Neural cell (in vitro differentiated cells): ENCODE data around the gene CNTNAP5. TPM values are rescaled to one million over a fixed set of nuclear protein-coding genes. Genes with fewer than 3 reads are reported as not detected.

Experiments
- H2AFZ ChIP-seq: fragments of 200-600, 300-800 bp; sonication (generic), shearing (Covaris generic); 2 replicates; pipeline ENCODE4 v1.6.0; 2014; ENCODE audit warnings: low read depth, mild to moderate bottlenecking, antibody characterized with exemption, low read length, moderate library complexity
- H3F3A ChIP-seq: fragments of 200-600 bp; shearing (Covaris generic); 2 replicates; pipeline ENCODE4 v1.6.1; 2016; ENCODE audit warnings: mild to moderate bottlenecking, moderate library complexity, mixed read lengths, antibody characterized with exemption, low read length; ENCODE audit not compliant: insufficient read depth, poor library complexity, severe bottlenecking
- H3K27ac ChIP-seq: fragments of 200-600, 300-800 bp; sonication (generic), shearing (Covaris generic); 2 replicates; pipeline ENCODE4 v1.5.1; 2014; ENCODE audit warnings: mild to moderate bottlenecking, low read length, moderate library complexity
- H3K27me3 ChIP-seq: fragments of 300-800, 200-600 bp; sonication (generic), shearing (Covaris generic); 2 replicates; pipeline ENCODE4 v1.6.0; 2014; ENCODE audit warnings: mild to moderate bottlenecking, low read depth, low read length, moderate library complexity; ENCODE audit not compliant: insufficient read depth
- H3K36me3 ChIP-seq: fragments of 300-800, 200-600 bp; sonication (generic), shearing (Covaris generic); 2 replicates; pipeline ENCODE4 v1.5.1; 2014; ENCODE audit warnings: mild to moderate bottlenecking, antibody characterized with exemption, low read length, moderate library complexity; ENCODE audit not compliant: insufficient read depth
- H3K4me2 ChIP-seq: fragments of 300-800, 200-600 bp; sonication (generic), shearing (Covaris generic); 2 replicates; pipeline ENCODE4 v1.6.0; 2014; ENCODE audit warnings: mild to moderate bottlenecking, low read length
- H3K4me3 ChIP-seq: fragments of 300-800, 200-600 bp; sonication (generic), shearing (Covaris generic); 2 replicates; pipeline ENCODE4 v1.5.1; 2014; ENCODE audit warnings: mild to moderate bottlenecking, low read length, moderate library complexity
- H3K79me2 ChIP-seq: fragments of 200-600 bp; shearing (Covaris generic); replicated peaks from 2 replicates; pipeline ENCODE4 v1.6.0; 2014; ENCODE audit warnings: mild to moderate bottlenecking, low read length, moderate library complexity; ENCODE audit not compliant: insufficient read depth
- H3K9ac ChIP-seq: fragments of 300-800, 200-600 bp; sonication (generic), shearing (Covaris generic); 2 replicates; pipeline ENCODE4 v1.6.1; 2016; ENCODE audit warnings: mild to moderate bottlenecking, low read length, mixed read lengths
- H3K9me2 ChIP-seq: fragments of 200-600 bp; shearing (Covaris generic); 2 replicates; pipeline ENCODE4 v1.6.1; 2016; ENCODE audit warnings: mild to moderate bottlenecking, low read length, mixed read lengths; ENCODE audit not compliant: insufficient read depth
- H3K9me3 ChIP-seq: fragments of 200-600, 300-800 bp; sonication (generic), shearing (Covaris generic); 2 replicates; pipeline ENCODE4 v1.6.1; 2016; ENCODE audit warnings: mild to moderate bottlenecking, mixed run types, low read length, moderate library complexity, mixed read lengths
- H4K20me1 ChIP-seq: fragments of 200-600 bp; shearing (Covaris generic); 2 replicates; pipeline ENCODE4 v1.6.1; 2016; ENCODE audit warnings: mild to moderate bottlenecking, mixed run types; ENCODE audit not compliant: insufficient read depth
- EP300 ChIP-seq: fragments of 450-650 bp; conservative IDR thresholded peaks from 2 replicates; pipeline ENCODE4 v1.6.1; 2014; ENCODE audit warnings: antibody characterized with exemption, mild to moderate bottlenecking, moderate library complexity; ENCODE audit not compliant: poor library complexity, severe bottlenecking
- EZH2 ChIP-seq: fragments of 200-600, 300-800 bp; shearing (Covaris generic), sonication (generic); IDR thresholded peaks from 2 replicates; pipeline ENCODE4 v1.6.1; 2014; ENCODE audit warnings: antibody characterized with exemption, low read length, borderline replicate concordance, mild to moderate bottlenecking; ENCODE audit not compliant: insufficient read depth, poor library complexity, severe bottlenecking
- MXI1 ChIP-seq: fragments of 450-650 bp; conservative IDR thresholded peaks from 2 replicates; pipeline ENCODE4 v1.6.1; 2014; ENCODE audit warnings: antibody characterized with exemption, mild to moderate bottlenecking; ENCODE audit not compliant: poor library complexity, severe bottlenecking
- POLR2AphosphoS5 ChIP-seq: IDR thresholded peaks from 2 replicates; pipeline ENCODE4 v1.6.1; 2012
- RAD21 ChIP-seq: fragments of 450-650 bp; conservative IDR thresholded peaks from 2 replicates; pipeline ENCODE4 v1.6.1; 2014; ENCODE audit warnings: antibody characterized with exemption, mild to moderate bottlenecking, moderate library complexity
- REST ChIP-seq: IDR thresholded peaks from 2 replicates; pipeline ENCODE4 v1.6.1; 2012; ENCODE audit warnings: borderline replicate concordance
- SMC3 ChIP-seq: fragments of 450-650 bp; conservative IDR thresholded peaks from 2 replicates; pipeline ENCODE4 v1.6.1; 2014; ENCODE audit warnings: antibody characterized with exemption, mild to moderate bottlenecking, moderate library complexity; ENCODE audit not compliant: poor library complexity
- TAF1 ChIP-seq: IDR thresholded peaks from 2 replicates; pipeline ENCODE4 v1.6.1; 2012; ENCODE audit warnings: low read depth
- polyA plus RNA-seq: library from polyadenylated mRNA; depleted of rRNA; stranded (reverse); fragments of >200 nt; gene quantifications from 2 replicates; pipeline ENCODE4 v1.2.3, GENCODE V29; 2014
- TF ChIP-seq, protein P1 (sequence below): fragments of 450-650 bp; IDR thresholded peaks from 2 replicates; pipeline ENCODE4 v1.5.1; 2014; ENCODE audit warnings: antibody characterized with exemption, mild to moderate bottlenecking, moderate library complexity; ENCODE audit not compliant: poor library complexity, severe bottlenecking

CNTNAP5 gene
- polyA plus RNA-seq, 1 donor from 2014 or later, result 19.3 TPM

DNA sequence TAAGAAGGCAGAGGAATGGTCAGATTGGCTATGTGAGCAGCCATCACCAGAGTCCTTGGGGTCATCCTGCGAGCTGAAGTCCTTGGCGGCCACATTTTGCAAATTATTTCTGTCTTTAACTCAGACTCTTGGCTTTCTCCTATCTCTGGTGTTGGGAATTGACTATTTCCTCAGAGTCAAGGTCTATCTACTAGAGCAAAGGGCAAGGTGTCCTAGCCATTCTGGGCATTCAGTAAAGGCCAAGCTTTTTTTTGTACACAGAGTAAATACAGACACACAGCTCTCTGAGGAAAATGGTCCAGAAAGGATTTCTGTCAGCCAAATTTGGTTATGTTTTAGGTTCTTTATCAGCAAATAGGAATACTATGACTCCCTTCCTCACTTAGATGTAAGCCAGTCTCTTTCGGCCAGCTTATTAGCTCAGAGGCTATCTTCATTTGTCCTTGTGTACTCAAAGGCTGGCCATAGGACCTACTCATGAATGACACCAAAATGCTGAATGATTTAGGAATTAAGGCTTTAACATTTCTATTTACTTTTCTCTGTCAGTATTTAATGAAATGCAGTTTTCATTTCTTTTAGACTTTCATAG lies 146.5 kb downstream of the CNTNAP5 start:
- Histone ChIP-seq H3K4me2 (no peak overlapping the region), H3F3A (no peaks in the 10 kb centered on the region), H3K4me3 (no peak overlapping the region)

DNA sequence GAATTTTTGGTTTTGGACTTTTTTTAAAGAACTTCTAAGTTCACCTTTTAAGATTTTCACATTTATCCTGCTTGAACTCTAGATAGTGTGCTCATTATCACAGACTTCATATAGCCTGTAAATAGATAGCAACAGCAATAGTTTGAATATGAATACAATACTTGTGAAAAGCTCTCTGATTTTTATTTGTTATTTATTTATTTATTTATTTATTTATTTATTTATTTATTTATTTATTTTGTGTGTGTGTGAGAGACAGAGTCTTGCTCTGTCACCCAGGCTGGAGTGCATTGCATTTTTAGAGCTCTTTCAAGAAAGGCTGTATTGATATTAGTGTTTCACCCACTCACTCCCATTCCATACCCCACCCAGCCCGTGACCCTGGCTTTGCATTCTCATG lies 153.6 kb downstream of the CNTNAP5 start:
- no peaks in the 10 kb centered on the region for H3K9me2 ChIP-seq
- no peaks in the 10 kb centered on the region for H3K36me3 ChIP-seq
- no peaks in the 10 kb centered on the region for H3F3A ChIP-seq
- TF ChIP-seq REST, result no peak
- no peak for TF ChIP-seq POLR2AphosphoS5
- TF ChIP-seq, protein P1, sequence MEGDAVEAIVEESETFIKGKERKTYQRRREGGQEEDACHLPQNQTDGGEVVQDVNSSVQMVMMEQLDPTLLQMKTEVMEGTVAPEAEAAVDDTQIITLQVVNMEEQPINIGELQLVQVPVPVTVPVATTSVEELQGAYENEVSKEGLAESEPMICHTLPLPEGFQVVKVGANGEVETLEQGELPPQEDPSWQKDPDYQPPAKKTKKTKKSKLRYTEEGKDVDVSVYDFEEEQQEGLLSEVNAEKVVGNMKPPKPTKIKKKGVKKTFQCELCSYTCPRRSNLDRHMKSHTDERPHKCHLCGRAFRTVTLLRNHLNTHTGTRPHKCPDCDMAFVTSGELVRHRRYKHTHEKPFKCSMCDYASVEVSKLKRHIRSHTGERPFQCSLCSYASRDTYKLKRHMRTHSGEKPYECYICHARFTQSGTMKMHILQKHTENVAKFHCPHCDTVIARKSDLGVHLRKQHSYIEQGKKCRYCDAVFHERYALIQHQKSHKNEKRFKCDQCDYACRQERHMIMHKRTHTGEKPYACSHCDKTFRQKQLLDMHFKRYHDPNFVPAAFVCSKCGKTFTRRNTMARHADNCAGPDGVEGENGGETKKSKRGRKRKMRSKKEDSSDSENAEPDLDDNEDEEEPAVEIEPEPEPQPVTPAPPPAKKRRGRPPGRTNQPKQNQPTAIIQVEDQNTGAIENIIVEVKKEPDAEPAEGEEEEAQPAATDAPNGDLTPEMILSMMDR, result no peak
- TF ChIP-seq MXI1, result no peak
- TF ChIP-seq TAF1, result no peak
- H3K4me3 ChIP-seq, result no peak overlapping the region
- H3K4me2 ChIP-seq, result no peak overlapping the region
- no peaks in the 10 kb centered on the region for H4K20me1 ChIP-seq
- no peaks in the 10 kb centered on the region for H3K9me3 ChIP-seq
- H3K9ac ChIP-seq, result no peak overlapping the region
- no peaks in the 10 kb centered on the region for H3K79me2 ChIP-seq
- H3K27me3 ChIP-seq, result no peaks in the 10 kb centered on the region
- no peak overlapping the region for H3K27ac ChIP-seq
- no peak overlapping the region for H2AFZ ChIP-seq

More for the DNA sequence above, 146.5 kb downstream of the CNTNAP5 start:
- Histone ChIP-seq H3K79me2 (no peaks in the 10 kb centered on the region), H3K27ac (no peak overlapping the region), H4K20me1 (no peaks in the 10 kb centered on the region), H3K36me3 (no peaks in the 10 kb centered on the region), H3K9me3 (no peaks in the 10 kb centered on the region), H2AFZ (no peak overlapping the region), H3K9me2 (no peaks in the 10 kb centered on the region), H3K9ac (no peak overlapping the region), H3K27me3 (no peaks in the 10 kb centered on the region)
- TF ChIP-seq SMC3 (no peak), RAD21 (no peak), MXI1 (no peak), EZH2 (no peak), TAF1 (no peak), REST (no peak), EP300 (no peak), POLR2AphosphoS5 (no peak)
- TF ChIP-seq, protein P1, result no peak
